Activated T-helper 2 cell treated with anti-CD3 and anti-CD28 coated beads, Interferon-gamma antibody, Interleukin-2, Interleukin-4, amounts not matched to agents 10 μg/mL and 5 μg/mL and 100 μg/mL, durations not matched to agents 14 hours and 24 hours and 36 hours (primary cell): ENCODE results near the gene ZNF41. TPM values are rescaled to one million over a fixed set of nuclear protein-coding genes. Genes with fewer than 3 reads are reported as not detected.

ENCODE experiments used
- DNase-seq: peaks from one replicate; pipeline ENCODE4 v3.0.0; 2021; ENCODE audit warnings: low spot score
- H3K27ac Mint-ChIP-seq: one replicate; pipeline ENCODE4 v1.8.0; 2021; ENCODE audit warnings: mixed read lengths
- H3K27me3 Mint-ChIP-seq: one replicate; pipeline ENCODE4 v1.8.0; 2021; ENCODE audit warnings: low read depth, mixed read lengths
- H3K36me3 Mint-ChIP-seq: one replicate; pipeline ENCODE4 v1.8.0; 2021; ENCODE audit warnings: low read depth, mixed read lengths
- H3K4me1 Mint-ChIP-seq: one replicate; pipeline ENCODE4 v1.8.0; 2021; ENCODE audit warnings: low read depth, mixed read lengths
- H3K4me3 Mint-ChIP-seq: one replicate; pipeline ENCODE4 v1.8.0; 2021; ENCODE audit warnings: low read depth, mild to moderate bottlenecking, moderate library complexity, mixed read lengths
- H3K9me3 Mint-ChIP-seq: one replicate; pipeline ENCODE4 v1.8.0; 2021; ENCODE audit warnings: mixed read lengths
- intact Hi-C: fragments of 100-400 bp; cut with micrococcal nuclease; formaldehyde crosslinking; loops from one replicate; pipeline ENCODE4 v1.15.1; 2023
- total RNA-seq: library from RNA; stranded (reverse); gene quantifications from 2 replicates; pipeline ENCODE4 v1.2.3, GENCODE V29; 2022

The ZNF41 gene
- total RNA-seq, 1 donor from 2014 or later, result 8.7 TPM

DNA sequence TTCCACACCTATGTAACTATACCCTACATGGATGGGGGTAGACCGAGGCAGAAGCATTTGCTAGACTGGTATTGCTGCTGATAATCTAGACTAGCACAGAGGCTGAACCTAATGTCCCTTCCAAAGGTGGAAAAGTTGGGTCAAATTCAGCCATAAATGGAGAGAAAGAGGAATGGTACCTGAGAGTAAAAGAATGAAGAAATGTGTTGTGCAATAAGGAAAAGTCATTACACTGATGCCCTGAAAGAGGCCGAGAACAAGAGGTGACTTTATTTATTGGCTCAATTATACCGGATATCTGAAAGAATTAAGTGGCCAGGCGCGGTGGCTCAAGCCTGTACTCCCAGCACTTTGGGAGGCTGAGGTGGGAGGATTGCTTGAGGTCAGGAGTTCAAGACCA, 52.1 kb downstream of the ZNF41 start:
- Mint-ChIP-seq H3K4me1 (no peaks in the 10 kb centered on the region), H3K36me3 (no peaks in the 10 kb centered on the region), H3K27me3 (no peaks in the 10 kb centered on the region), H3K9me3 (peaks cover 4% of the 10 kb centered on the region), H3K4me3 (no peak overlapping the region), H3K27ac (no peak overlapping the region)
- no peak for DNase-seq
- intact Hi-C loops, result no loop called here

DNA sequence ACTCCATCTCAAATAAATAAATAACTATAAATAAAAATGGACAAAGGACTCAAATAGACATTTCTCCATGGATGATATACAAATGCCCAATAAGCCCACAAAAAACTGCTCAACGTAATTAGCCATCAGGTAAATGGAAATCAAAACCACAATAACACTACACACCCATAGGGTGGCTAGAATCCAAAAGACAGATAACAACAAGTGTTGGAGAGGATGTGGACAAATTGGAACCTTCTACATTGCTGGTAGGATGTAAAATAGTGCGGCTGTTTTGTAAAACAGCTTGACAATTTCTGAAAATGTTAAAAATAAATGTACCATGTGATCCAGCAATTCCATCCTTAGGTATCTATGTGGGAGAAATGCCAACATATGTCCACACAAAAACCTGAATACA, 60.6 kb downstream of the ZNF41 start:
- no peak for DNase-seq
- no peak overlapping the region for H3K27ac Mint-ChIP-seq
- no peaks in the 10 kb centered on the region for H3K27me3 Mint-ChIP-seq
- H3K9me3 Mint-ChIP-seq, result peaks cover 35% of the 10 kb centered on the region
- no peaks in the 10 kb centered on the region for H3K36me3 Mint-ChIP-seq
- H3K4me3 Mint-ChIP-seq, result no peak overlapping the region
- intact Hi-C loops, result no loop called here
- no peaks in the 10 kb centered on the region for H3K4me1 Mint-ChIP-seq

DNA sequence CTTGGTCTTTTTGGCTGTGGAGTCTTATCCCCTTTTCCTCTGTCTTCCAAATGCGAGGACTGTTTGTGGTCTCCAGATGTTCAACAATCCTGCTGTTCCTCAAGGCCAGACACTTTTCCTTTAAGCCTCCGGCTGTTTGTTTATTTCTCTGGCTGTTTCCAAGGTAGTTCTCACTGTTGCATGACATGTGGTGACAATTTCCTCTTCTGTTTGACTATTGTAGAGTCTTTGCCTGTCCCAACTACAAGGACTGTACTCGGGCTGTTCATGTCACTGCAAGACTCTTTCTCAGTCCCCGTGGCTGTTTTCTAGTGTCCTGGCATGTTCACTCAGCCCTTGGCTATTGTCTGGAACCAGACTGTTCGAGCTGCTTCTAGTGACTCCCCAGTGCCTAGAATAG, 62.1 kb downstream of the ZNF41 start:
- Mint-ChIP-seq H3K4me1 (no peaks in the 10 kb centered on the region), H3K9me3 (peaks cover 35% of the 10 kb centered on the region), H3K27me3 (no peaks in the 10 kb centered on the region), H3K4me3 (no peak overlapping the region), H3K27ac (no peak overlapping the region), H3K36me3 (no peaks in the 10 kb centered on the region)
- intact Hi-C loops, result no loop called here
- no peak for DNase-seq

DNA sequence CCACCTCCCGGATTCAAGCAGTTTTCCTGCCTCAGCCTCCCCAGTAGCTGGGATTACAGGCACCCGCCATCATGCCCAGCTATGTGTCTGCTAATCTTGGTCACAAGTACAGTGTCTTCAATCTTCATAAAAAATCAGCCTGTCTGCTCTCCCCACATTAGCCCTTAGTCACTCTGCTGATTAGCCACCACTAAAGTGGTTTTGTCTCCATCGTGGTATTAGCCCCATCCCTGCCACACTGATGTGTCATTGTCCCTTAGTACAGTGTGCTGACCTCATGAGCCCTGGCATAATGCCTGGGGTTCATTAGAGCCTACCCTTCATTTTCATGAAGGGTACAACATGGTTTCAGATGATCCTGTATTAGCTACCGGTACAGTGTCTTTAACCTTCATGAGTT, 62.8 kb downstream of the ZNF41 start:
- DNase-seq, result no peak
- Mint-ChIP-seq H3K36me3 (no peaks in the 10 kb centered on the region), H3K4me1 (no peaks in the 10 kb centered on the region), H3K9me3 (peaks cover 35% of the 10 kb centered on the region), H3K4me3 (no peak overlapping the region), H3K27ac (no peak overlapping the region), H3K27me3 (no peaks in the 10 kb centered on the region)
- intact Hi-C loops, result no loop called here

DNA sequence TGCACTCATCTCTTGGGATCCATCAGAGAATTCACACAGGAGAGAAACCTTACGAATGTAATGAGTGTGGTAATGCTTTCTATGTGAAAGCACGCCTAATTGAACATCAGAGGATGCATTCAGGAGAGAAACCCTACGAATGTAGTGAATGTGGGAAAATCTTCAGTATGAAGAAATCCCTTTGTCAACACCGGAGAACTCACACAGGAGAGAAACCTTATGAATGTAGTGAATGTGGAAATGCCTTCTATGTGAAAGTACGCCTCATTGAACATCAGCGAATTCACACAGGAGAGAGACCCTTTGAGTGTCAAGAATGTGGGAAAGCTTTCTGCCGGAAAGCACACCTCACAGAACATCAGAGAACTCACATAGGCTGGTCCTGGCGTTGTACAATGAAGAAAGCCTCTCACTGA, 69.8 kb downstream of the ZNF41 start:
- Mint-ChIP-seq H3K27me3 (no peaks in the 10 kb centered on the region), H3K4me1 (no peaks in the 10 kb centered on the region), H3K36me3 (peaks cover 7% of the 10 kb centered on the region), H3K4me3 (no peak overlapping the region), H3K9me3 (peaks cover 37% of the 10 kb centered on the region), H3K27ac (no peak overlapping the region)
- DNase-seq, result no peak
- intact Hi-C loops, result no loop called here

Other genes starting within 250 kb of the ZNF41 start
- gene ZNF157, start 112.6 kb downstream of the ZNF41 start, total RNA-seq, result 0.25 TPM in 2 replicates
- 85.3 and 86.1 TPM in 2 replicates for gene ARAF, start 78.0 kb upstream of the ZNF41 start, total RNA-seq
- gene TIMP1, start 99.2 kb upstream of the ZNF41 start, total RNA-seq, result 76.5 and 77.1 TPM in 2 replicates
- 0.21 TPM in 2 replicates for gene SYN1, start 136.6 kb upstream of the ZNF41 start, total RNA-seq
- gene CFP, start 146.7 kb upstream of the ZNF41 start, total RNA-seq, result 3.0 and 3.3 TPM in 2 replicates
- 108 and 110 TPM in 2 replicates for gene ELK1, start 167.3 kb upstream of the ZNF41 start, total RNA-seq
- 204 and 208 TPM in 2 replicates for gene UXT, start 176.0 kb upstream of the ZNF41 start, total RNA-seq